Measurements from ENCODE around the gene CEP89. TPM values are rescaled to one million over a fixed set of nuclear protein-coding genes. Genes with fewer than 3 reads are reported as not detected.

CEP89 gene
- total RNA-seq, 1 experiment from 2014 or later, result 21.1 TPM

- DNase-seq (ENCODE audit: low spot score) (no peak), ATAC-seq (no peak)
- Mint-ChIP-seq H3K27ac (no peak overlapping the region), H3K36me3 (no peaks in the 10 kb centered on the region; the same call in 1 of the 2 replicates), H3K9me3 (peaks cover 8% of the 10 kb centered on the region), H3K4me3 (no peak overlapping the region), H3K27me3 (ENCODE audit: low read depth) (no peaks in the 10 kb centered on the region), H3K4me1 (peaks cover 21% of the 10 kb centered on the region)
- CTCF ChIA-PET, result no interaction called here
- TF ChIP-seq SMAD4 (CRISPR knock-in tag; IDR thresholded peaks at IDR 0.05) (no peak), TEAD4 (CRISPR knock-in tag; IDR thresholded peaks at IDR 0.05) (no peak), NFYB (CRISPR knock-in tag; conservative IDR thresholded peaks at IDR 0.05; ENCODE audit: low read depth) (no peak), FOXK1 (CRISPR knock-in tag; IDR thresholded peaks at IDR 0.05) (no peak), ARID4B (CRISPR knock-in tag; IDR thresholded peaks at IDR 0.05; ENCODE audit: borderline replicate concordance) (no peak), KAT7 (CRISPR knock-in tag; IDR thresholded peaks at IDR 0.05; ENCODE audit: borderline replicate concordance) (no peak), FOXJ3 (CRISPR knock-in tag; IDR thresholded peaks at IDR 0.05; ENCODE audit: borderline replicate concordance) (no peak), ZNF138 (CRISPR knock-in tag; conservative IDR thresholded peaks at IDR 0.05) (no peak), NR1H2 (CRISPR knock-in tag; IDR thresholded peaks at IDR 0.05) (no peak)
- POLR2A ChIA-PET, result no interaction called here
Observed at GRCh38 chr19:32873247-32873959, 98.4 kb downstream of the CEP89 start.

GRCh38 chr19:32872391-32872790 lies 99.4 kb downstream of the CEP89 start:
- no peaks in the 10 kb centered on the region; the same call in 1 of the 2 replicates for H3K36me3 Mint-ChIP-seq

More at GRCh38 chr19:32872391-32872790, 99.4 kb downstream of the CEP89 start:
- TF ChIP-seq SOX15 (CRISPR knock-in tag; IDR thresholded peaks at IDR 0.05) (no peak), RELA (CRISPR knock-in tag; IDR thresholded peaks at IDR 0.05; ENCODE audit: borderline replicate concordance) (no peak), FOXK1 (CRISPR knock-in tag; IDR thresholded peaks at IDR 0.05) (no peak), E2F1 (CRISPR knock-in tag; IDR thresholded peaks at IDR 0.05) (no peak), ZNF423 (CRISPR knock-in tag; IDR thresholded peaks at IDR 0.05) (no peak), SMAD3 (CRISPR knock-in tag; IDR thresholded peaks at IDR 0.05; ENCODE audit: borderline replicate concordance) (no peak), TEAD4 (CRISPR knock-in tag; IDR thresholded peaks at IDR 0.05) (no peak), ZMAT4 (CRISPR knock-in tag; IDR thresholded peaks at IDR 0.05) (no peak), KAT7 (CRISPR knock-in tag; IDR thresholded peaks at IDR 0.05; ENCODE audit: borderline replicate concordance) (no peak), ZNF232 (CRISPR knock-in tag; IDR thresholded peaks at IDR 0.05) (no peak), CREB1 (CRISPR knock-in tag; IDR thresholded peaks at IDR 0.05) (no peak), TCF7 (CRISPR knock-in tag; IDR thresholded peaks at IDR 0.05; ENCODE audit: low read depth) (no peak), STAT6 (CRISPR knock-in tag; conservative IDR thresholded peaks at IDR 0.05; ENCODE audit: low read depth) (no peak), GABPB1 (CRISPR knock-in tag; IDR thresholded peaks at IDR 0.05) (no peak), ELF4 (CRISPR knock-in tag; IDR thresholded peaks at IDR 0.05; ENCODE audit: low read depth) (no peak), CBFB (CRISPR knock-in tag; IDR thresholded peaks at IDR 0.05; ENCODE audit: low read depth) (no peak), JAZF1 (CRISPR knock-in tag; IDR thresholded peaks at IDR 0.05) (no peak)
- CTCF ChIA-PET, result no interaction called here
- Mint-ChIP-seq H3K9me3 (peaks cover 8% of the 10 kb centered on the region), H3K27me3 (ENCODE audit: low read depth) (no peaks in the 10 kb centered on the region), H3K4me1 (peaks cover 22% of the 10 kb centered on the region), H3K4me3 (no peak overlapping the region), H3K27ac (no peak overlapping the region)
- DNase-seq (ENCODE audit: low spot score), result no peak
- POLR2A ChIA-PET, result no interaction called here
- no peak for ATAC-seq
